Measurements from ENCODE around the gene ATF7IP2. TPM values are rescaled to one million over a fixed set of nuclear protein-coding genes. Genes with fewer than 3 reads are reported as not detected.

ATF7IP2 gene
- total RNA-seq, 1 experiment from 2014 or later: 22.8 TPM

GRCh38 chr16:10419701-10420100 is 33.8 kb downstream of the ATF7IP2 start:
- no peak overlapping the region for H3K4me3 Mint-ChIP-seq
- H3K27ac Mint-ChIP-seq: no peak overlapping the region
- peaks cover 62% of the 10 kb centered on the region for H3K9me3 Mint-ChIP-seq
- TF ChIP-seq PRRX2 (CRISPR knock-in tag; IDR thresholded peaks at IDR 0.05): no peak
- TF ChIP-seq SMAD3 (CRISPR knock-in tag; IDR thresholded peaks at IDR 0.05; ENCODE audit: borderline replicate concordance): no peak
- no peak for TF ChIP-seq E2F5 (CRISPR knock-in tag; IDR thresholded peaks at IDR 0.05)
- TF ChIP-seq ZNF423 (CRISPR knock-in tag; IDR thresholded peaks at IDR 0.05): no peak
- no peak for TF ChIP-seq KAT7 (CRISPR knock-in tag; IDR thresholded peaks at IDR 0.05; ENCODE audit: borderline replicate concordance)
- TF ChIP-seq RORB (CRISPR knock-in tag; IDR thresholded peaks at IDR 0.05): no peak
- TF ChIP-seq FOXJ3 (CRISPR knock-in tag; IDR thresholded peaks at IDR 0.05; ENCODE audit: borderline replicate concordance): no peak
- TF ChIP-seq ZNF219 (CRISPR knock-in tag; IDR thresholded peaks at IDR 0.05; ENCODE audit: borderline replicate concordance): no peak
- no peak for TF ChIP-seq E2F1 (CRISPR knock-in tag; IDR thresholded peaks at IDR 0.05)
- TF ChIP-seq ATF2 (CRISPR knock-in tag; IDR thresholded peaks at IDR 0.05; ENCODE audit: borderline replicate concordance, low read depth): no peak
- TF ChIP-seq NFYB (CRISPR knock-in tag; conservative IDR thresholded peaks at IDR 0.05; ENCODE audit: low read depth): no peak
- no peak for TF ChIP-seq FOXP1 (CRISPR knock-in tag; IDR thresholded peaks at IDR 0.05; ENCODE audit: borderline replicate concordance)
- TF ChIP-seq ZNF263 (CRISPR knock-in tag; IDR thresholded peaks at IDR 0.05; ENCODE audit: low read depth): no peak
- CTCF ChIA-PET: no interaction called here
- ATAC-seq: no peak
- DNase-seq (ENCODE audit: low spot score): no peak
- peaks cover 87% of the 10 kb centered on the region for H3K36me3 Mint-ChIP-seq
- peaks cover 2% of the 10 kb centered on the region; the same call in 1 of the 2 replicates for H3K27me3 Mint-ChIP-seq (ENCODE audit: low read depth)
- POLR2A ChIA-PET: no interaction called here
- H3K4me1 Mint-ChIP-seq: no peaks in the 10 kb centered on the region

- H3K4me1 Mint-ChIP-seq: no peaks in the 10 kb centered on the region
- H3K9me3 Mint-ChIP-seq: peaks cover 44% of the 10 kb centered on the region
- DNase-seq (ENCODE audit: low spot score) (no peak), ATAC-seq (no peak)
- no peak overlapping the region for H3K27ac Mint-ChIP-seq
- no peaks in the 10 kb centered on the region; the same call in 1 of the 2 replicates for H3K27me3 Mint-ChIP-seq (ENCODE audit: low read depth)
- peaks cover 69% of the 10 kb centered on the region for H3K36me3 Mint-ChIP-seq
- POLR2A ChIA-PET: no interaction called here
- CTCF ChIA-PET: no interaction called here
- TF ChIP-seq ZNF512 (CRISPR knock-in tag; IDR thresholded peaks at IDR 0.05; ENCODE audit: borderline replicate concordance) (no peak), FOXP1 (CRISPR knock-in tag; IDR thresholded peaks at IDR 0.05; ENCODE audit: borderline replicate concordance) (no peak), GABPB1 (CRISPR knock-in tag; IDR thresholded peaks at IDR 0.05) (no peak), ZNF425 (CRISPR knock-in tag; conservative IDR thresholded peaks at IDR 0.05) (no peak), JAZF1 (CRISPR knock-in tag; IDR thresholded peaks at IDR 0.05) (no peak), HMGXB4 (CRISPR knock-in tag; IDR thresholded peaks at IDR 0.05) (no peak), MLX (CRISPR knock-in tag; IDR thresholded peaks at IDR 0.05) (no peak)
- H3K4me3 Mint-ChIP-seq: no peak overlapping the region
These were observed 35.7 kb downstream of the ATF7IP2 start for GRCh38 chr16:10421596-10421995.
